Measurements from ENCODE around the gene HHIPL1.

Gene HHIPL1

GRCh38 chr14:99644723-99645544 lies at the start of gene HHIPL1:
Gene HHIPL1 (plus strand): TSS chr14:99645129. CDS start chr14:99645208, 79 bp downstream.
- no peak for TF ChIP-seq POLR2A (IDR thresholded peaks at IDR 0.05; ENCODE audit: low read length)
- no peak for TF ChIP-seq GATA1 (IDR thresholded peaks at IDR 0.05; ENCODE audit: low read depth, low read length)
- DNase-seq: no peak

GRCh38 chr14:99595524-99595923 lies 49.4 kb upstream of the HHIPL1 start:
- TF ChIP-seq POLR2A (IDR thresholded peaks at IDR 0.05; ENCODE audit: low read length): no peak
- no peak for TF ChIP-seq GATA1 (IDR thresholded peaks at IDR 0.05; ENCODE audit: low read depth, low read length)
- no peak for DNase-seq

DNA sequence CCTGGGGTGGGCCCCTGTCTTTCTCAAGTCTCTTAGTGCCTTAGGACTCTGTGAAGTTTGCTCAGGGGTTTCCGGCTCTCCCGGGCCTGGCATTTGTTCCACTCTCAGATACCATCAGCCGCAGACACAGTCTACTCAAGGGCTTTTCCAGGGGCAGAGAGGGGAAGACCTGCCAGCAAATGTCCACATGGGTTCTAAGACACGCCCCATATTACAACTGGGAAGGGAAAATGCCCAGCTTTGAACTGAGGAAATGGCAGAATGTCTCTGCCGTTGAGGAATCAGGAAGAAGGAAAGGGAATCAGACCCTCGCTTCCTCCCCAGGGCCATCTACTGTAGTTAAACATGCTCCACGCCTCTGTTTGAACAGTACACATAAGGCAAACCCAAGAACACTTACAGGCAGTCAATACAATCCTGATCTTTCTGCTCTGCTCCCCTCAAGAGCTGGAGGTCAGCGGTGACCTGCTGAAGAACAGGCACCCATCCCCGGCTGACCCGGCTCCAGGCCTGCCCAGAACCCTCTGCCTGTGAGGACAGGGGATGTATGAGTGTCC lies 48.8 kb upstream of the HHIPL1 start:
- no peak for DNase-seq
- no peak for TF ChIP-seq GATA1 (IDR thresholded peaks at IDR 0.05; ENCODE audit: low read depth, low read length)
- no peak for TF ChIP-seq POLR2A (IDR thresholded peaks at IDR 0.05; ENCODE audit: low read length)

DNA sequence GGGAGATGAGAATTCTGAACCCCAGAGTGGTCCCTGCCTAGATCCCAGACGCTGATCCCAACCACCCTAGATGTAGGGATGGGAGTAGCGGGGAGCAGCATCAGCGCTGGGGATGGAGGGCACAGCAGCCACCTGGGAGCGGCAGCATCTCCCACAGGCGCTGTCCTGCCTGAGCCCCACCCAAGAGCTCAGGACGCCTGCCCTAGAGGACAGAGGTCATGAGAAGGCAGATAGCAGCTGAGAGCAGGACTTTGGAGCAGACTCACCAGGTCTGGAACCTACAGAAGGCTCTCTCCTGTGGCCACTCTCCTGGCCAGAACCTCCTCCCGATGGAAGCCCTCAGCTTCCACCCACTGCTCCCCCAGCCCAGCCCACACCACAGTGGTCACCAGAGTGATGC lies 48.2 kb upstream of the HHIPL1 start:
- DNase-seq: no peak
- no peak for TF ChIP-seq POLR2A (IDR thresholded peaks at IDR 0.05; ENCODE audit: low read length)
- no peak for TF ChIP-seq GATA1 (IDR thresholded peaks at IDR 0.05; ENCODE audit: low read depth, low read length)

DNA sequence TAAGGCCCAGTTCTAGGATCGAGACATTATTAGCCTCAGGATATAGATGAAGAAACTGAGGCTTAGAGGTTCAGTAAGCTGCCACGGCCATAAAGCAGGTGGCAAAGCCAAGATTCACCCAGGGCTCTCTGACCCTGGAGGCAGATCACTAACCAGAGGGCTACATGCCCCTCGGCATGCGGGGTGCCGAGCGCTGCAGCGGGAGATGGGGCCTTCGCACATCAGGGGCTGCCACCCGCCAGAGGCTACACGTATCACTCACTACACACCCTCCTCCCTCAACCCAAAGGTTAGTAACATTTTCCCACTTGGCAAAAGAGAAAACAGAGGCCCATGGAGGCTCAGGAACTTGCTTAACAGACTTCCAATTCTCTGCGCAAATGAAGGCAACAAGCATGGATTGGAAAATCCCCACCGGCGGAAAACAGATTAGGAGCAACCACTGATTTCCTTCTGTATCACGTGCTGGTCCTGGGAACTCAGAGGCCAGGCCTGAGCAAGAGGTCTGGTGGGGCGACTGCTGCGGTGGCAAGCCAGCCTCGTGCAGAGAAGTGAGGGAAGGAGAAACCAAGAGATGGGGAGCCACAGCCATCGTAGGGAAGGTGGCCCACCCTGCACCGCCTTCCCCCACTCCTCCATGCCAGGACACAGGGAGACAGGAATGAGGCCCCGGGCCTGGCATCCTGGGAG lies 46.9 kb upstream of the HHIPL1 start:
- DNase-seq: no peak
- TF ChIP-seq POLR2A (IDR thresholded peaks at IDR 0.05; ENCODE audit: low read length) (no peak), GATA1 (IDR thresholded peaks at IDR 0.05; ENCODE audit: low read depth, low read length) (no peak)

DNA sequence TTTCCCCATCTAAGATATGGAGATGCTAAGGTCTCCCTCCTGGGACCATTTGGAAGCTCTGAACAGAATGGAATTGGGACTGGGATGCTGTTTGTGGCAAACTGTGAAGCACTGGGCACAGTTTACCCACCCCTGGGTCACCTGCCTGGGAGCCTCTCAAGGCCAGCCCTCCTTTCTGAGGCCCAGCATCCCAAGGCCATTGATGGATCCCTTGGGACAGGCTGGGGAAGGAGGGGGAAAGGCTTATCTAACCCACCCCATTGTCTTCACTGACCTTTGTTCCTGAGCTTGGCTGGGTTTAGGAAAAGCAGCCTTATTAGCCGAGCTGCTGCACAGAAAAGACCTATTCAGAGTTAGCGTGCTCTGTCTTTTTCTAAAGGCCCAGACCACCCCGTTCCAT lies 46.2 kb upstream of the HHIPL1 start:
- no peak for DNase-seq
- TF ChIP-seq GATA1 (IDR thresholded peaks at IDR 0.05; ENCODE audit: low read depth, low read length) (no peak), POLR2A (IDR thresholded peaks at IDR 0.05; ENCODE audit: low read length) (no peak)

DNA sequence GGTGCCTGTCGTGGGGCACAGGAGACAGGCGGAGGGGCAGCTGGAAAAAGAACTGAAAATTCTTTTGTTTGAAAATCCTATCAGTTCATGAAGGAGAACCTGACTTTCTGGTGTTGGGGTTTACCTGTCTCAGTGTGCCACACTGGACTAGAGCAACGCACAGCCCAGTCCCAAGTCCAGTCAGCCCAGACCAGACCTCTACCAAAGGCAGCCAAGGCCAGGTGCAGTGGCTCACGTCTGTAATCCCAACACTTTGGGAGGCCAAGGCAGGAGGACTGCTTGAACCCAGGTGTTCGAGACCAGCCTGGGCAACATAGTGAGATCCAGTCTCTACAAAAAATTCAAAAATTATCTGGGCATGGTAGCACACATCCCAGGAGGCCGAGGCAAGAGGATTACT lies 45.5 kb upstream of the HHIPL1 start:
- TF ChIP-seq GATA1 (IDR thresholded peaks at IDR 0.05; ENCODE audit: low read depth, low read length) (no peak), POLR2A (IDR thresholded peaks at IDR 0.05; ENCODE audit: low read length) (no peak)
- no peak for DNase-seq

DNA sequence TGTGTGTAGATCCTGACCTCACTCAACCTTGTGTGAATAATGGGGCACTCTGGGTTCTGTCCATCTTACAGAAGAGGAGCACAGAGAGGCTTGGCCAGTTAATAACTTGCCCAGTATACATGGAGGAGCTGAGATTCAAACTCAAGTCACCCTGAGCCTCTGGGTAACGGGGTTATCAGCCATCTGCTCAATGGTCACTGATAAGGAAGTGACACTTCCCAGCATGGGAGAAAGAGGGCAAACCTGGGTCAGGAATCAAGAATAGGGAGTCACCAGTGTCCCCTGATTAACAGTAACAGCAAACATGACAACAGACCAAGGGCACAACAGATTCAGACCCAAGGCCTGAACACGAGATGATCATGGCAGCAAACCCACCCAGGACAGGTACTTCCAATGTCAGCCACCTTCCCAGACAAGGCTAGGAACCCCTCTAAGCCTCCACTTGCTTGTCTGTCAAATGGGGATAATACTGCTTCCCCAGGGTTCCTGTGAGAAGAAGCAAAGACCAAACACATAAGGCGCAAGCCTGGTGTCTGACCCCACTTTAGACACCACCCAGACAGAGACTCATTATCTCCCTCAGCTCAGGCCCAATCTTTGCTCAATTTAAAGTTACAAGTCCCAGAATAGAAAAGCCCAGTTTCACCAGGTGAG lies 44.6 kb upstream of the HHIPL1 start:
- TF ChIP-seq GATA1 (IDR thresholded peaks at IDR 0.05; ENCODE audit: low read depth, low read length) (no peak), POLR2A (IDR thresholded peaks at IDR 0.05; ENCODE audit: low read length) (no peak)

DNA sequence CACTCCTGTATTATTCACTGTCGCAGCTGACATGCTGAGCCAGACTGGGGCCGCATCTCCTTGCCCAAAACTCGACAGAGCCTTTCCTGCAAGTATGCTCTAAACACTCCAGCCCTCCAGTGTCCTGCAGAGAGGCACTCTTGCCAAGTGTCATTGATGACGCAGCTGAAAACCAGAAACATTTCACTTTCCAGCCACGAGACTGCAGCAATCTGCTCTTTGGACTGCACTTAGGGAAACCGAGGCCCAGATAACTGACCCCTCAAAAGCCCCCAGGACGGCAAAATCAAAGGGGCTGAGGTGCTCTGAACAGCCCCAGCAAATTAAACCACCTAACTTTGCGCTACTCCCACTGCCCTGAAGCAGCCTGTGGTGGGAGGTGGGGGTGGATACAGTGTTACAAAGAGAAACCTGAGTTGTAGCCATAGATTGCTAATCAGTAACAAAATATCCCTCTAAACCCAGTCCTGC lies 43.5 kb upstream of the HHIPL1 start:
- DNase-seq: no peak
- TF ChIP-seq GATA1 (IDR thresholded peaks at IDR 0.05; ENCODE audit: low read depth, low read length): no peak
- no peak for TF ChIP-seq POLR2A (IDR thresholded peaks at IDR 0.05; ENCODE audit: low read length)

More for the DNA sequence above, 44.6 kb upstream of the HHIPL1 start:
- no peak for DNase-seq

DNA sequence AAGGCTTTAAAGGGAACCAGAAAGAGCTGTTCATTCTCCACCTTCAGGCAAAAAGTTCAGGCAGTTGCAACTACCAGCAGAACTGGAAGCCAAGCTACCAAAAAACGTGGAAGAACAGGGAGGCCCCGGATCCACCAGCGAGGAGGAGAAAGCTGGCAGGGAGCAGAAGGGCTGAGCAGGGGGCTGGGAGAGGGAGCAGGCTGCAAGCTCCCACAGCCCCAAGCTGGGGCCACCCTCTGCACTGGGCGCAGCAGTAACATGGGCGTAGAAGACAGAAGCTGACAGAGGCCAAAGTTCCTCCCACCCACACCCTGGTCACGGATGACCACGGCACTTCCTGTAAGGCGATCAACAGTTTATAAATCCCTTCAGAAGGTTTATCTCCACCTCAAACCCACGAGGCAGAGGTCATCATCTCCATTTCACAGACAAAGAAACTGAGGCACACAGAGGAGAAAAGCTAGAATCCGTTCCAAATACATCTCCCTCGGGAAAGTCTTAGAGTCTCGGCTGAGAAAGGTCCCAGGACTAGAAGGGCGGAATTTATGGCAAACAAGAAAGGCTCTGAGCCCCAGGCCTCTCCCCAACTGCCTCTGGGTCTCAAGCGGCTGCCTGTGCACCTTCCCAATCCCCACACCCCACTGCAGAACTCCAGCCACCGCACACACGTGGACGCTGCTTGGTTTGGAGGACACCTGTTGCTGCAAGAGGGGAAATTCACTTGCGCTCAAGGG lies 42.7 kb upstream of the HHIPL1 start:
- TF ChIP-seq GATA1 (IDR thresholded peaks at IDR 0.05; ENCODE audit: low read depth, low read length): no peak
- no peak for TF ChIP-seq POLR2A (IDR thresholded peaks at IDR 0.05; ENCODE audit: low read length)
- no peak for DNase-seq

DNA sequence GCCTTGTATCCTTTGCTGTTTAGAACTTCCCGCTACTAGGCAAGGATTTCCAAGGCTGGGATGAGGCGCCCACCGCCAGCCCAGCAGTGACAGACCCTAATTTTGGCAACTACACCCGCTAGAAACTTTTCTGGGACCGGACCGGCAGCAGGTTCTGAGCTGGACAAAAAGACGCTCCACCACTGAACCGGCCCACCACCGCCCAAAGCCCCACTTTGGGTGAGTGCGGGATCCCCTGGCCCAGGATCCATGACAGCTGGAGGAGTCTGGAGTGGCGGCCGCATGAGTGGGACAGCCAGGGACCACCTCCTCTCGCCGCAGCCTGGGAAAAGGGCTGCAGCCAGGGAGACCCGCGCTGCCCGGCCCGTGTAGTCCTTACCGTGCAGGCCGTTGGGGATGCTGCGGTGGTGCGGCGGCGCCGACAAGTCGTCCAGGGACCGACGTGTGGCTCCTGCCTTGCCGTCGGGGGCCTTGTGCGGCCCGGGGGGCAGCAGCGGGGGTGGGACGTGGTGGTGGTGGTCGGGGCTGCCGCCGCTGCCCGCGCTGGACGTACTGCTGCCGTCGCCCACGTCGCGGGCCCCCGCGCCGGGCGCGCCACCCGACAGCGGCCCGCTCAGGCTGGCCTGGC lies 42.0 kb upstream of the HHIPL1 start:
- no peak for DNase-seq

DNA sequence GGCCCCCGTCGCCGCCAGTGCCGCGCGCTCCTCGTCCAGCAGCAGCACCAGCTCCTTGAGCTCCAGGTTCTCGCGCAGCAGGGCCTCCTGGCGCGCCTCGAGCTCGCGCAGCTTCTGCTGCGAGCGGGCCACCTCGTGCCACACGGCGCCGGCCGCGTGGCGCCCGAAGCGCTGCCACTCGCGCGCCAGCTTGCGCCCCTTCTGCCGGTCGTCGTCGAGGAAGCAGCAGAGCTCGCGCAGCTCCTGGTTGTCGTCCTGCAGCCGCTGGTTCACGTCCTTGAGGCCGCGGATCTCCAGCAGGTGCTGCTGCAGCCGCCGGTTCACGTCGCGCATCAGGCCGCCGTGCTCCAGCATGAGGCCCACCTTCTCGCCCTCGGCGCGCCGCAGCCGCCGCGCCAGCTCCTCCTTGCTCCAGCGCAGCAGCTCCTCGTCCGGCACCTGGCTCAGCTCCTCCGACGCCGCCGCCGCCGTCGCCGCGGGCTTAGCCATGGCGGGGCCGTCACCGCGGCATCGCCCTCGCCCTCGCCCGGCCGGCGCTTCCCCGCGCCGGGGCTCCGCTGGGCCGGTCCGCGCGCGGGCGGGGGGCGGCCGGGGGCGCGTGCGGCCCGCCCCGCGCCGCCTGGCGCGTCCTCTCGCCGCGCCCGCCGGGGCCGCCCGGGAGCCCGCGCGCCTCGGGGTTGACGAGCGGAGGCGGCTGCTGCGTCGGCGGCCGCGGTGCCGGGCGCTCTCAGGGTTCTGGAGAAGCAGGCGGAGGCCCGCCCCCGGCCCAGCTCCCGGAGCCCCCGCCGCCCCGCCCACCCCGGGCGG lies 41.3 kb upstream of the HHIPL1 start, which contains the start of gene CCDC85C:
Gene CCDC85C (minus strand): TSS at position 737 of the 807 bp plus-strand sequence. CDS start 248 bp downstream, at position 489.
- TF ChIP-seq POLR2A (IDR thresholded peaks at IDR 0.05; ENCODE audit: low read length): no peak
- TF ChIP-seq GATA1 (IDR thresholded peaks at IDR 0.05; ENCODE audit: low read depth, low read length): no peak
- DNase-seq: peak; percentile 27 to 32

More for the DNA sequence above, 42.0 kb upstream of the HHIPL1 start:
- TF ChIP-seq POLR2A (IDR thresholded peaks at IDR 0.05; ENCODE audit: low read length) (no peak), GATA1 (IDR thresholded peaks at IDR 0.05; ENCODE audit: low read depth, low read length) (no peak)

Data from erythroblast (primary cell).